OCI-LY1 (cell line): ENCODE measurements around the gene FLG2.

Experiments
- H2AFZ ChIP-seq: fragments of 200-600 bp; sonication (generic), shearing (Covaris generic); 2 replicates; pipeline ENCODE4 v1.6.0; 2014; ENCODE audit warnings: antibody characterized with exemption, mild to moderate bottlenecking, low read length
- H3F3A ChIP-seq: fragments of 200-600 bp; sonication (generic), shearing (Covaris generic); 2 replicates; pipeline ENCODE4 v1.6.0; 2014; ENCODE audit warnings: mild to moderate bottlenecking, antibody characterized with exemption, low read length, moderate library complexity; ENCODE audit not compliant: insufficient read depth
- H3K27ac ChIP-seq: fragments of 200-600 bp; sonication (generic); 2 replicates; pipeline ENCODE4 v1.5.1; 2014; ENCODE audit warnings: low read length, mixed run types, mild to moderate bottlenecking, low read depth; ENCODE audit not compliant: poor library complexity, severe bottlenecking
- H3K27me3 ChIP-seq: fragments of 200-600 bp; sonication (generic); 2 replicates; pipeline ENCODE4 v1.6.0; 2014; ENCODE audit warnings: antibody characterized with exemption, mild to moderate bottlenecking, low read length, moderate library complexity; ENCODE audit not compliant: insufficient read depth
- H3K36me3 ChIP-seq: fragments of 200-600 bp; sonication (generic); 2 replicates; pipeline ENCODE4 v1.6.1; 2014; ENCODE audit warnings: mild to moderate bottlenecking, antibody characterized with exemption, low read length, moderate library complexity, mixed read lengths; ENCODE audit not compliant: insufficient read depth
- H3K4me1 ChIP-seq: fragments of 200-600 bp; sonication (generic); 2 replicates; pipeline ENCODE4 v1.5.1; 2014; ENCODE audit warnings: mild to moderate bottlenecking, low read length, moderate library complexity; ENCODE audit not compliant: insufficient read depth, severe bottlenecking
- H3K4me2 ChIP-seq: fragments of 200-600 bp; sonication (generic), shearing (Covaris generic); 2 replicates; pipeline ENCODE4 v1.6.1; 2014; ENCODE audit warnings: low read length
- H3K4me3 ChIP-seq: fragments of 200-600 bp; sonication (generic); 2 replicates; pipeline ENCODE4 v1.5.1; 2014; ENCODE audit warnings: low read length, low read depth, mild to moderate bottlenecking, mixed read lengths; ENCODE audit not compliant: poor library complexity, severe bottlenecking
- H3K79me2 ChIP-seq: fragments of 200-600 bp; shearing (Covaris generic); 2 replicates; pipeline ENCODE4 v1.6.1; 2016; ENCODE audit warnings: mixed run types, low read length, mixed read lengths; ENCODE audit not compliant: insufficient read depth
- H3K9ac ChIP-seq: fragments of 200-600 bp; sonication (generic), shearing (Covaris generic); 2 replicates; pipeline ENCODE4 v1.6.1; 2014; ENCODE audit warnings: mild to moderate bottlenecking, low read length, mixed read lengths
- H3K9me2 ChIP-seq: fragments of 200-600 bp; sonication (generic), shearing (Covaris generic); 2 replicates; pipeline ENCODE4 v1.6.1; 2014; ENCODE audit warnings: low read depth, mild to moderate bottlenecking, low read length, mixed read lengths
- H3K9me3 ChIP-seq: fragments of 200-600 bp; shearing (Covaris generic); 2 replicates; pipeline ENCODE4 v1.6.1; 2014; ENCODE audit warnings: low read length, mixed read lengths
- H4K20me1 ChIP-seq: fragments of 200-600 bp; sonication (generic), shearing (Covaris generic); 2 replicates; pipeline ENCODE4 v1.6.0; 2016; ENCODE audit warnings: mild to moderate bottlenecking, low read length; ENCODE audit not compliant: insufficient read depth
- EZH2 ChIP-seq: fragments of 200-600 bp; sonication (generic), shearing (Covaris generic); IDR thresholded peaks from 2 replicates; pipeline ENCODE4 v1.8.0; 2017; ENCODE audit warnings: borderline replicate concordance, mixed run types, mild to moderate bottlenecking, antibody characterized with exemption, low read length, moderate library complexity, mixed read lengths
- TF ChIP-seq, protein P1 (sequence below): fragments of 200-600 bp; sonication (generic), shearing (Covaris generic); IDR thresholded peaks from 2 replicates; pipeline ENCODE4 v1.5.1; 2017; ENCODE audit warnings: mild to moderate bottlenecking, antibody characterized with exemption, low read length, moderate library complexity, mixed read lengths

The FLG2 gene

DNA sequence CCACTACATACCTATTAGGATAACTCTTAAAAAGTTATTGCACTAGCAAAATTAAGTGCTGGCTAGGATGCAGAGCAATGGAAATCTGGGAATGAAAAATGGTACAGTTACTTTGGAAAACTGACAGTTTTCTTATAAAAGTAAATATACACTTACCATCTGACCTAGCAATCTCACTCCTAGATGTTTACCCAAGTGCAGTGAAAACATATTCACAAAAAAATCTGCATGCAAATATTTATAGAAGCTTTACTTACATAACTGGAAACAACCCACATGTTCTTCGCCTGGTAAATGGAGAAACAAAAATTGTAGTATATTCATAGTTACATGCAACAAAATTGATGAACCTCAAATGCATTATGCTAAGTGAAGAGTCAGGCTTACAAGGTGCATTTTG, 12.9 kb upstream of the FLG2 start:
- Histone ChIP-seq H3F3A (no peaks in the 10 kb centered on the region), H3K4me3 (no peak overlapping the region), H3K9me3 (no peaks in the 10 kb centered on the region), H4K20me1 (no peaks in the 10 kb centered on the region), H3K27ac (no peak overlapping the region), H3K4me1 (no peaks in the 10 kb centered on the region), H3K36me3 (no peaks in the 10 kb centered on the region), H3K9ac (no peak overlapping the region), H2AFZ (no peak overlapping the region), H3K9me2 (no peaks in the 10 kb centered on the region), H3K27me3 (no peaks in the 10 kb centered on the region), H3K4me2 (no peak overlapping the region), H3K79me2 (no peaks in the 10 kb centered on the region)
- TF ChIP-seq EZH2, result no peak
- TF ChIP-seq, protein P1, sequence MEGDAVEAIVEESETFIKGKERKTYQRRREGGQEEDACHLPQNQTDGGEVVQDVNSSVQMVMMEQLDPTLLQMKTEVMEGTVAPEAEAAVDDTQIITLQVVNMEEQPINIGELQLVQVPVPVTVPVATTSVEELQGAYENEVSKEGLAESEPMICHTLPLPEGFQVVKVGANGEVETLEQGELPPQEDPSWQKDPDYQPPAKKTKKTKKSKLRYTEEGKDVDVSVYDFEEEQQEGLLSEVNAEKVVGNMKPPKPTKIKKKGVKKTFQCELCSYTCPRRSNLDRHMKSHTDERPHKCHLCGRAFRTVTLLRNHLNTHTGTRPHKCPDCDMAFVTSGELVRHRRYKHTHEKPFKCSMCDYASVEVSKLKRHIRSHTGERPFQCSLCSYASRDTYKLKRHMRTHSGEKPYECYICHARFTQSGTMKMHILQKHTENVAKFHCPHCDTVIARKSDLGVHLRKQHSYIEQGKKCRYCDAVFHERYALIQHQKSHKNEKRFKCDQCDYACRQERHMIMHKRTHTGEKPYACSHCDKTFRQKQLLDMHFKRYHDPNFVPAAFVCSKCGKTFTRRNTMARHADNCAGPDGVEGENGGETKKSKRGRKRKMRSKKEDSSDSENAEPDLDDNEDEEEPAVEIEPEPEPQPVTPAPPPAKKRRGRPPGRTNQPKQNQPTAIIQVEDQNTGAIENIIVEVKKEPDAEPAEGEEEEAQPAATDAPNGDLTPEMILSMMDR, result no peak

DNA sequence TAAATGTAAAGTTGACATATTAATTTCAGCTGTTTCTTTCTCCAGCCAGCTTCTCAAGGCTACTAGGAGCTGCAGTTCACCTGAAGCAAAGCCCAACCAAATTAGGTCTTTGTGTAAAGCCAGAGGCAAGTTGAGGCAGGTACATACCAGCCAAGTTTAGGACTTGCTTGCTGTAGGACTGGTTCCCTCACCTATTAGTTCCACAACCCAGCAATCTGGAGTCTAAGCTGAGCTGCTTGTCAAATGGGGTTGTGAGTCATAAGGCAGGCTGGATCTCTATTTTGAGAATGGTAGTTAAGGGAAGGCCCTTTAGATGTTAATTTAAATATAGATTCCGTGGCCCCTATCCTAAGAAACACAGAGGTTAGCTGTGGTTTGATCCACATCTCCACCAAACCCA, 7.6 kb upstream of the FLG2 start:
- H3K79me2 ChIP-seq, result no peaks in the 10 kb centered on the region
- no peaks in the 10 kb centered on the region for H3K36me3 ChIP-seq
- H3F3A ChIP-seq, result no peaks in the 10 kb centered on the region
- H3K9me3 ChIP-seq, result no peaks in the 10 kb centered on the region
- H3K4me1 ChIP-seq, result no peaks in the 10 kb centered on the region
- no peak overlapping the region for H3K4me3 ChIP-seq
- H4K20me1 ChIP-seq, result no peaks in the 10 kb centered on the region
- TF ChIP-seq EZH2, result no peak
- TF ChIP-seq, protein P1, result no peak
- H3K9ac ChIP-seq, result no peak overlapping the region
- no peak overlapping the region for H2AFZ ChIP-seq
- H3K4me2 ChIP-seq, result no peak overlapping the region
- H3K27ac ChIP-seq, result no peak overlapping the region
- H3K27me3 ChIP-seq, result no peaks in the 10 kb centered on the region
- no peaks in the 10 kb centered on the region for H3K9me2 ChIP-seq

DNA sequence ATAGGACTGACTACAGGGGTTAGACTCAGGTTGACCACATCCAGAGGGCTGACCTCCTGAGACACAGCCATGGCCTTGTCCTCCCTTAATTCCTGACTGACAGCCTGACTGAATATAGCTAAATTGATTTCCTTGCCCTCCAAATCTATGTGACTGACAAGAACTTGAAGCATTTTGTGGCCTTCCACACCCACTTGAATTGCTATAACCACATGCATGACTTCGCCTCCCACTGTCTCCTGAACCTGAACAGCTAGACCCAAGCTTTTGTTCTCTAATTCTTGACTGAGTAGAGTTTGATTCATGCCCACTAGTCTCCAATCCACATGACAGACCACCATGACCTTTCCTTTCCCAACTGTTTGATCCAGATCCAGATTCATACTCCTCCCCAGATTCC, 3.1 kb downstream of the FLG2 start:
- Histone ChIP-seq H3K4me1 (no peaks in the 10 kb centered on the region), H3K36me3 (no peaks in the 10 kb centered on the region), H3K27me3 (no peaks in the 10 kb centered on the region), H3K27ac (no peak overlapping the region), H3K4me3 (no peak overlapping the region), H3F3A (no peaks in the 10 kb centered on the region), H2AFZ (no peak overlapping the region), H4K20me1 (no peaks in the 10 kb centered on the region), H3K9me3 (no peaks in the 10 kb centered on the region), H3K9ac (no peak overlapping the region), H3K9me2 (no peaks in the 10 kb centered on the region), H3K4me2 (no peak overlapping the region), H3K79me2 (no peaks in the 10 kb centered on the region)
- TF ChIP-seq EZH2, result no peak
- TF ChIP-seq, protein P1, result no peak
